Activated naive CD4-positive, alpha-beta T cell treated with anti-CD3 and anti-CD28 coated beads, Interleukin-2, amount 10 ng/mL, durations not matched to agents 7 days and 5 days (primary cell): ENCODE data around the gene DNAJB13.

Experiments used
- CTCF ChIA-PET: fragments of 350-600 bp; sonication (Branson Sonifier 250); formaldehyde crosslinking; loops from one replicate; lab custom pipeline; 2021; ENCODE audit warnings: antibody characterized with exemption; lab: Charles Lee
- DNase-seq: peaks from one replicate; pipeline ENCODE4 v3.0.0-alpha.2; 2020
- H3K27ac Mint-ChIP-seq: one replicate; pipeline ENCODE4 v1.8.0; 2021; ENCODE audit warnings: mild to moderate bottlenecking, moderate library complexity, mixed read lengths
- H3K27me3 Mint-ChIP-seq: one replicate; pipeline ENCODE4 v1.8.0; 2021; ENCODE audit warnings: mild to moderate bottlenecking, mixed read lengths
- H3K36me3 Mint-ChIP-seq: one replicate; pipeline ENCODE4 v1.8.0; 2021; ENCODE audit warnings: mixed read lengths
- H3K4me1 Mint-ChIP-seq: one replicate; pipeline ENCODE4 v1.8.0; 2021; ENCODE audit warnings: mixed read lengths
- H3K4me3 Mint-ChIP-seq: one replicate; pipeline ENCODE4 v1.8.0; 2021; ENCODE audit warnings: mild to moderate bottlenecking, moderate library complexity, mixed read lengths
- H3K9me3 Mint-ChIP-seq: one replicate; pipeline ENCODE4 v1.8.0; 2021; ENCODE audit warnings: mixed read lengths

Gene DNAJB13

GRCh38 chr11:74013141-74013540, 62.3 kb downstream of the DNAJB13 start:
- H3K4me1 Mint-ChIP-seq = peaks cover 65% of the 10 kb centered on the region
- no peak for DNase-seq
- no peaks in the 10 kb centered on the region for H3K9me3 Mint-ChIP-seq
- H3K27ac Mint-ChIP-seq = no peak overlapping the region
- H3K4me3 Mint-ChIP-seq = no peak overlapping the region
- CTCF ChIA-PET = interaction anchor here (0.5 to 1.4 kb wide), 5 partner anchors 15 to 90 kb away, joined by 3 to 5 read pairs (median 3); no protein-coding TSS in a partner anchor
- no peaks in the 10 kb centered on the region for H3K27me3 Mint-ChIP-seq
- peaks cover 43% of the 10 kb centered on the region for H3K36me3 Mint-ChIP-seq

- no peaks in the 10 kb centered on the region for H3K9me3 Mint-ChIP-seq
- peak overlapping the region; percentile 30 for H3K27ac Mint-ChIP-seq
- no peak overlapping the region for H3K4me3 Mint-ChIP-seq
- DNase-seq = no peak
- H3K27me3 Mint-ChIP-seq = no peaks in the 10 kb centered on the region
- H3K4me1 Mint-ChIP-seq = peaks cover 55% of the 10 kb centered on the region
- H3K36me3 Mint-ChIP-seq = peaks cover 43% of the 10 kb centered on the region
- CTCF ChIA-PET = interaction anchor here (1.7 kb wide), 1 partner anchor 10 kb away, joined by 4 read pairs; no protein-coding TSS in a partner anchor
Measured at GRCh38 chr11:74014880-74015279, 64.1 kb downstream of the DNAJB13 start.

- Mint-ChIP-seq H3K9me3 (no peaks in the 10 kb centered on the region), H3K4me3 (no peak overlapping the region), H3K36me3 (peaks cover 36% of the 10 kb centered on the region), H3K27ac (peak overlapping the region; percentile 39), H3K27me3 (no peaks in the 10 kb centered on the region), H3K4me1 (peaks cover 43% of the 10 kb centered on the region)
- CTCF ChIA-PET = no interaction called here
- no peak for DNase-seq
Measured at GRCh38 chr11:74015919-74016684, 65.3 kb downstream of the DNAJB13 start.

GRCh38 chr11:74017631-74018030, 66.8 kb downstream of the DNAJB13 start:
- peaks cover 27% of the 10 kb centered on the region for H3K4me1 Mint-ChIP-seq
- H3K27me3 Mint-ChIP-seq = no peaks in the 10 kb centered on the region
- H3K36me3 Mint-ChIP-seq = peaks cover 26% of the 10 kb centered on the region
- H3K9me3 Mint-ChIP-seq = no peaks in the 10 kb centered on the region
- no peak for DNase-seq
- no peak overlapping the region for H3K4me3 Mint-ChIP-seq
- CTCF ChIA-PET = no interaction called here
- H3K27ac Mint-ChIP-seq = no peak overlapping the region

DNA sequence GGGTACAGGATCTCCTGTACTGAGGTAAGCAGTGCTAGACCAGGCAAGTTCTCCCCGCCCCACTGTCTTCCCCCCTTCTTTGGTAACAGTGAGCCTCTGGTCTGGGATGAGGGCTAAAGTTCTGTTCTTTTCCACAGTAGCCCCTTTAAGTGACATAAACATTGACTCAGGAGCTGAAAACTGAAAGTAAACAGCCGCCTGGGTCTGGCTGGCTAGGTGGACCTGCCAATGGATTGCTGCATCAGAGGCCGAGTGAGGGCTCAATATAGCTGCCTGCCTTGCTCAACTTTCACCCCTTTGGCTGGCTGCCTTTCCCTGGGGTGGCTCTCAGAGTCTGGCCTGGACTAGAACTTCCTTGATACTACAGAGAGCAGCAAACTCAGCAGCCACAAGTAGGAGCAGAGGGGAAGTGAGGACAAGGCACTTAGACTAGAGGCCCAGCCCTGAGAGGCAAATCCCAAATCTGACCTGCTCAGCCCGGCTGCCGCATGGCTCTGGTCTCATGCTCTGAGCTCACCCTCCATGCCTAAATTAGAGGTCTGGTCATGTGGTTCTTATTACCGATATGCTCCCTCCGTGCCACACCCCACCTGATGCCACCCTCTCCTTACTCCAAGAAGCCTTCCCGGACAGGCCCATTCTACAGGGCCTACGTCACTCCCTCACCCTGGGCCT, 67.6 kb downstream of the DNAJB13 start:
- no peaks in the 10 kb centered on the region for H3K9me3 Mint-ChIP-seq
- H3K27ac Mint-ChIP-seq = peak overlapping the region; percentile 11
- DNase-seq = no peak
- H3K27me3 Mint-ChIP-seq = no peaks in the 10 kb centered on the region
- no peak overlapping the region for H3K4me3 Mint-ChIP-seq
- H3K36me3 Mint-ChIP-seq = peaks cover 30% of the 10 kb centered on the region
- CTCF ChIA-PET = interaction anchor here (0.9 to 1.5 kb wide), 4 partner anchors 11 to 152 kb away, joined by 3 to 4 read pairs (median 4); partner anchors contain the start of genes C2CD3 and PPME1
- peaks cover 24% of the 10 kb centered on the region for H3K4me1 Mint-ChIP-seq

GRCh38 chr11:74019104-74019738, 68.4 kb downstream of the DNAJB13 start:
- Mint-ChIP-seq H3K4me3 (no peak overlapping the region), H3K4me1 (peaks cover 20% of the 10 kb centered on the region), H3K27ac (no peak overlapping the region), H3K27me3 (no peaks in the 10 kb centered on the region), H3K9me3 (no peaks in the 10 kb centered on the region), H3K36me3 (peaks cover 29% of the 10 kb centered on the region)
- DNase-seq = no peak
- CTCF ChIA-PET = interaction anchor here (0.5 to 1.5 kb wide), 7 partner anchors 9 to 371 kb away, joined by 3 to 4 read pairs (median 3); partner anchors contain the start of genes C2CD3 and PPME1

DNA sequence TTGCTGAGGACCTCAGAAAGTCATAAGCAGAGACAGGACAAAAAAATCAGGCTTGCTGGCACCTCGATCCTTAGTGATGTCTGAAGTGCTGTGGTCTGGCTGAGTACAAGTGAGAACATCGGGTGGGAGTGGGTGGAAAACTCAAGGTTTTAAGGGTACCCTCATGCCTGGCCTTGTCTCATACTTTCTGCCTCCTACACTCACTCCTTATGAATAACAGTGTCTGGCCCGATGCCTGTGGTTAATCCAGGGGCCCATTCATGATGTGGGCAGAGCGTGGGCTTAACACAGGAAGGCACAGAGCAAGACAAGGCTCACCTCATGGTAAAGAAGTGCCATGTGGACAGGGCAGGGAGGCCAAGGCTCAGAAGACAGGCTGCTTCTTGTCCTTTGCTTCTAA, 69.0 kb downstream of the DNAJB13 start:
- no peak overlapping the region for H3K27ac Mint-ChIP-seq
- H3K36me3 Mint-ChIP-seq = peaks cover 29% of the 10 kb centered on the region
- no peak overlapping the region for H3K4me3 Mint-ChIP-seq
- DNase-seq = no peak
- H3K9me3 Mint-ChIP-seq = no peaks in the 10 kb centered on the region
- H3K4me1 Mint-ChIP-seq = peaks cover 14% of the 10 kb centered on the region
- CTCF ChIA-PET = interaction anchor here (0.5 to 1.5 kb wide), 6 partner anchors 9 to 370 kb away, joined by 3 to 4 read pairs (median 4); partner anchors contain the start of genes C2CD3 and PPME1
- no peaks in the 10 kb centered on the region for H3K27me3 Mint-ChIP-seq
